Kidney tubule cell (primary cell): Measurements from ENCODE around the gene SPNS2.
"Not testable (repeated sequence)": the region's sequence is repeated elsewhere in the genome, so short reads cannot be mapped to it uniquely, and the experiment has no call there.

Experiments used
- DNase-seq: peaks from one replicate; pipeline ENCODE4 v3.0.0-alpha.2; 2018; ENCODE audit warnings: low spot score

SPNS2 gene

GRCh38 chr17:4572131-4572530 is 73.5 kb downstream of the SPNS2 start:
- no peak for DNase-seq

- DNase-seq: no peak
Measured at GRCh38 chr17:4573115-4573514, 74.4 kb downstream of the SPNS2 start.

- peak; percentile 85 for DNase-seq
Measured at GRCh38 chr17:4573669-4574068, 75.0 kb downstream of the SPNS2 start.

GRCh38 chr17:4574448-4575045 is 75.9 kb downstream of the SPNS2 start:
- DNase-seq: no peak

- DNase-seq: no peak
Measured at GRCh38 chr17:4576161-4576558, 77.5 kb downstream of the SPNS2 start.

GRCh38 chr17:4576729-4577322 is 78.1 kb downstream of the SPNS2 start:
- no peak for DNase-seq

GRCh38 chr17:4577386-4577993 is 78.8 kb downstream of the SPNS2 start:
- no peak for DNase-seq

GRCh38 chr17:4578349-4578748 is 79.7 kb downstream of the SPNS2 start:
- DNase-seq: not testable (repeated sequence)

- DNase-seq: no peak
Measured at GRCh38 chr17:4579678-4580077, 81.0 kb downstream of the SPNS2 start.

GRCh38 chr17:4580291-4580690 is 81.6 kb downstream of the SPNS2 start:
- DNase-seq: peak; percentile 54

GRCh38 chr17:4582101-4582501 is 83.4 kb downstream of the SPNS2 start:
- no peak for DNase-seq

GRCh38 chr17:4582691-4583090 is 84.0 kb downstream of the SPNS2 start:
- no peak for DNase-seq

GRCh38 chr17:4583206-4583605 is 84.5 kb downstream of the SPNS2 start:
- no peak for DNase-seq

GRCh38 chr17:4583782-4584100 is 85.1 kb downstream of the SPNS2 start:
- peak; percentile 10 for DNase-seq

GRCh38 chr17:4584101-4584916 is 85.6 kb downstream of the SPNS2 start, which contains the start of gene SMTNL2:
Gene SMTNL2 (plus strand): TSS chr17:4584529. CDS start chr17:4584606, 77 bp downstream.
- peak; percentile 13 for DNase-seq

GRCh38 chr17:4584917-4585637 is 86.4 kb downstream of the SPNS2 start:
- peak; percentile 79 for DNase-seq

- no peak for DNase-seq
Measured at GRCh38 chr17:4585638-4585994, 86.9 kb downstream of the SPNS2 start.

GRCh38 chr17:4586043-4586442 is 87.4 kb downstream of the SPNS2 start:
- DNase-seq: peak; percentile 48

GRCh38 chr17:4587195-4587594 is 88.5 kb downstream of the SPNS2 start:
- DNase-seq: no peak

GRCh38 chr17:4587803-4588202 is 89.1 kb downstream of the SPNS2 start:
- DNase-seq: no peak

- DNase-seq: no peak
Measured at GRCh38 chr17:4588391-4588790, 89.7 kb downstream of the SPNS2 start.
